Measurements from ENCODE around the gene FAM227B.

DNA sequence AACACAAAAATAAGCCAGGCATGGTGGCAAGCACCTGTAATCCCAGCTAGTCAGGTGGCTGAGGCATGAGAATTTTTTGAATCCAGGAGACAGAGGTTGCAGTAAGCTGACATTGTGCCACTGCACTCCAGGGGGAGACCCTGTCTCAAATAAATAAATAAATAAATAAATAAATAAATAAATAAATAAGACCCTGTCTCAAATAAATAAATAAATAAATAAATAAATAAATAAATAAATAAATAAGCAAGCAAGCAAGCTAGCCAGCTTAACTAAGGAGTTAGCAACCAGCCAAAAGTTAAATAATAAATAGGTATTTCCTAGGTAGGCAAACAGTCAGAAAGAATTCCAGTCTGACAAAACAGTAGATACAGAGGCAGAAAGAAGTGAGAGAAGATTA lies 326.7 kb downstream of the FAM227B start:
- TF ChIP-seq CTCF (optimal IDR thresholded peaks at IDR 0.05 in 1 of 3, IDR thresholded peaks at IDR 0.05 in 1 of 3, conservative IDR thresholded peaks at IDR 0.05 in 1 of 3; ENCODE audit: extremely low read depth in 1 of 3, insufficient read depth in 2 of 3, low read length in 3 of 3) (no peak), EZH2 (IDR thresholded peaks at IDR 0.05; ENCODE audit: low read length) (no peak)
